ENCODE data around the gene FAM98C.

FAM98C gene

DNA sequence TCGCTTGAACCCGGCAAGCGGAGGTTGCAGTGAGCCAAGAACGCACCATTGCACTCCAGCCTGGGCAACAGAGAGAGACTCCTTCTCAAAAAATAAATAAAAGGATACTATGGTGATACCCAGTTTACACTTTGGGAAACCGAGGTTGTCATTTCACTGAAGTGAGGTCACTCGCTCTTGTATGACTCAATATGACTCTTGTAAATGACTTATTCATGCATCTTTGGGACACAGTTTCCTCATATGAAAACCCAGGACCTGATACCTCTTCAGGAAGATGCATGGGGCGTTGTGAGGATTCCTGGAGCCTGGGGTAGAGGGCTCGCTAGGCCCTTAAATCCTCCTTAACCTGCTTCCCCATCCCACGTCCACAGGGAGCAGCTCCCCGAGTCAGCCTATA lies 24.0 kb upstream of the FAM98C start:
- DNase-seq (ENCODE audit: low spot score), result no peak

DNA sequence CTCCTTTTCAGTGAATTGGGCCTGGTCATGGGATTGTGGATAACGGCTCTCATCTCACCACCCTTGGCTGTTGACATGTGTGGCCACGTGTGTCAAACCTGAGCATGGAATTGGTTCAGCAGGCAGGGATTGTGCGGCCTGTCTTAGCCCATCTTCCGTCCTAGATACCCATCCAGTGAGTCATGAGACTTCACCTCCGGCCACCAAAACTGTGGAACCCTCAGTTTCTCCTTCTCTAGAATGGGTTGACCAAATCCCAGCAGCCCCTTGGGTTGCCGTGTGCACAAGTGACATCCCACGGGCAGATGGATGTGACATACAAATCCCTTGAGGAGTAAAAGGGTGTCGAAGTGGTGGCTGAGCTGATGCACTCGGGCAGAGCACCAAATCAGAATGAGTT lies 21.8 kb upstream of the FAM98C start:
- no peak for DNase-seq (ENCODE audit: low spot score)

DNA sequence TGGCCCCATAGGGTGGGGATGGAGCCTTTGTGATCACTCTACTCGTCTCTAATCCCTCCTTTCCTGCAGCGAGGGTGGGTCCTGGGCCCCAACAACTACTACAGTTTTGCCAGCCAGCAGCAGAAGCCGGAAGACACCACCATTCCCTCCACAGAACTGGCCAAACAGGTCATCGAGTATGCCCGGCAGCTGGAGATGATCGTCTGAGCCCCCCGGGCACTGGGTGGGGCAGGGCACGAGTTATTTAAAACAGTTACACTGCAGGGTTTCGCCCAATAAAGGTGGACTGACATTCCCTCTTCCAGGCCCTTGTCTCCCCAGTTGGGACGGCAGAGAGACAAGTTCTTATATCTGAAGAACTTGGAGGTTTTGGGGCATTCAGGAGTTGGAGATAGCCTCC lies 19.7 kb upstream of the FAM98C start:
- no peak for DNase-seq (ENCODE audit: low spot score)

DNA sequence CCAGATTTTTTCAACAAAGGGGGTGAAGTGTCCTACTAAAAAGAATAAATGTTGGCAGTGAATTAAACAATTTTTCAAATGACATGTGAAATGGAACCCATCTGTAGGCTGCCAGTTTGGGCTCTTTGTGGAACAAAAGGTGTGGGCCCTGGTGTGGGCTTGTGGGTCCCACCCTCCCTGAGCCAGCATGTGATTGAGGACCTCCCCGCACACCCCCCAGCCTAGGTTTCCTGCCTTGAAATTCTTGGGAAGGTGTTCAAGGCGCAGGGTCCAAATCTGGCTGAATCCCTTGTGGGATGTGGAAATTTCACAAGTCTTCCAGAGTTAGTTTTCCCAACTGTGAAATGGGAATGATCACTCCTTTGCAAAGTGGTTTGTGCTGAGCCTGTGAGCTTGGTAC lies 19.1 kb upstream of the FAM98C start:
- DNase-seq (ENCODE audit: low spot score), result no peak

DNA sequence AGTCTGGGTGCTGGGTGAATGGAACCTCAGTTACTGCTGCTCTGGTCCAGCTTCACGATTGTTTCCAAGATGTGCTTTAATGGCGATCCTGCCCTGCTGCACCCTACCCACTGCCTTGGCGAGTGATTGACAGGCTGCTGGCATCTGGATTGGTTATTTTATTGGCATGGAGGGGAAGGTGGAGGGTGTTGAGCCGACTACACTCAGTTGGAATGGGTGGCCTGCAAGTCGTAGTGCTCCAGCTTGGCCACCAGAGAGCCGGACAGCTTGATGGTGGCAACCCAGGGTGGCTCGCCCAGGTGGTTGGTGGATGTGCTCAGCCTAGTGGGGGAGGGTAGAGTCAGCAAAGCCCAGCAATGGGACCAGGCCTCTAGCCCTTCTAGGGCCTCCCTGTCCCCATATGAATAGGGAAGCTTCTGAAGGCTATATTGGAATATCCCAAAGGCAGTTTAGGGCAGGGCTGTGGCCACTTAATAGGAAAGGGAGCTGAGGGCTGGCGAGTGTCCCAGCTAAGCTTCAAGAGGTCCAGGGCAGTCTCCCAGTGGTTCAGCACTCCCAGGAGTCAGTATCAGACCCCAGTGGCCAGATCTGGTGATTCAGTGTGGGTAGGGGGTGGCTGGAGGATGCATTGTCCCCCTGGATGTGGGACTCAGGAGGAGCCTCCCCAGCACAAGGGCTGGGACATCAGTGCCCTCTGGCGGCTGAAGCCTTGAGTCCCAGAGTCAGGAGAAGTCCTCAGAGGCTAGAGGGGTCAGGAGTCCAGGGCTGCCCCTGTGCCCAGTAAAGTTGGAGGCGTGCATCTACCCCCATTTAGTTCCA lies 18.5 kb upstream of the FAM98C start:
- no peak for DNase-seq (ENCODE audit: low spot score)

DNA sequence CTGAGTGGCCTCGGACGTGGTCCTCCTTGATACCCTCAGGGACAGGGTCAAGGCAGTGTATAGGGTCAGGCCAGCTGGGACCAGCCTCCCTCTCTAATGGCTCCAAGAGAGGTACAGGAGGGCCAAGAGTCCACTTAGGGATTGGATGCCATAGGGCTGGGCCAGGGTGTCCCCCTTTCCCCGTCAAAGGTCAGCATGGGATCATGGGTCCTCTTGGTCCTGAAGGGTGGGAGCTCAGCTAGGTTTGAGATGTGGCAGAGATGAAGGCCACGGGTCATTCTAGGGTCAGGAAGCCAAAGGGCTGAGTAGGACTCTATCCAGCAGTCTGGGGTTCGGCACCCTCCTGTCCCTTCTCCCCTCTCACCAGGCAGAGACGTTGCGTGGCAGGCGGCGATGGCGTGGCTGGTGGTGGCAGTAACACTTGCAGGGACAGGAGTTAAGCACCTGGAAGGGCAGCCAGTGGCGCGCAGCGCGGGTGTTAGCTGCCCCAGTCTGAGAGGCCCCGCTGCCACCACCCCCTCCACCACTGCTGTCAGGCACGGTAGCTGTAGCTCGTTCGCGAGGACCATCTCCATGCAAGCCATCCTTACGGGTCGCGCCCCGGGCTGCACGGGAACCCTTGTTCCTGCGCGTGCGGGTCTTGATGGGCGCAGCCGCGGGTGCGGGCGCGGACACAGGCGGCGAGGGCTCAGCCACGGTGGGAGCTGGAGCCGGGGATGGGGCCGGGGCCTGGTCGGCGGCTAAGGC lies 17.7 kb upstream of the FAM98C start:
- no peak for DNase-seq (ENCODE audit: low spot score)

DNA sequence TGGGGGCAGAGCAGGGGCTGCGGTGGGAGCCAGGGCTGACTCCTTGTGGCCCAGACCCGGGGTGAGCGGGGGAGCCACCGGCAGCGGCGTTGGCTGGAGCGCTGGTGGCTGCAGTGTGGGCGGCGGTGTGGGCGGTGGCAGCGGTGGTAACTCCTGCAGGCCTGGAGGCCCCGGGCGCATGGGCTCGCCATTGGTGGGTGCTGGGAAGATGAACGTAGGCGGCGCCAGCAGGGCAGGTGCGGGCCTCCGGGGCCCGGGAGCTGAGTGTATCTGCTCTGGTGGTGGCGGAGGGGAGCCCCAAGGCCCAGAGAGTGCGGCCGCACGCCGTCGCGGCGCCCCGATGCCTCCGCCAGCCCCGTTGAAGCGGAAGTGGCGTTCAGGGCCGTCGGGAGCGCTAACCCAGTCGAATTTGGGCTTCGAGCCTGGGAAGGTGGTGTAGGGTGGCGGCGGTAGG lies 17.1 kb upstream of the FAM98C start:
- no peak for DNase-seq (ENCODE audit: low spot score)

DNA sequence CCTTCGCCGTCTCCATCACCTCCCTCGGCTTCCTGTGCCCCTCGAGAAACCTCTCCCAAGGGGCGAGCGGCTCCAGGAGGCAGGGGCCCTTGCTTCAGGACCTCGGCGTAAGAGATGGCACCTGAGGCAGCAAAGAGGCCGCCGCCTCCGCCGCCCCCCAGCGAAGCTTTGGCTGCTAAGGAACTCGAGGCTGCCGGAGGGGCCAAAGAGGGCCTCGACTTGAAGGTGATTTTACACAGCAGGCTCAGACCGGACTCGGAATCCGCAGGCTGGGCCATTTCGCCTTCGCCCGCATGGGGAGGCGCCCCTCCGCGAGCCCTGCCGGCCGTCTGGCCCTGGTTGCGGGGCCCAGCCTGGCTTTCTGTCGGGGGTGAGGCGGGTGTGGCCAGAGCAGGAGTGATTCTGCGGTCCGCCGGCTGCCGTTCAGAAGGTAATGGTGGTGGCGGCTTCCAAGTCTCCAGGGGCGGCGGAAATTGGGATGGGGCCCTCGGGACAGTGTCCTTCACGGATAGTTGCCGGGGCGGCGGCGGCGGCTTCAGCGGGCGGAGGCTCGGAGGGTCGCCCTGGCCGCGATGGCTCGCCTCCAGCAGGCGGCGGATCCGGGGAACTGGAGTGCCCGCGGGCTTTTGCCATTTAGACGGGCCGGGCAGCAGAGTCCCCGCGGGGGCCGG lies 16.5 kb upstream of the FAM98C start:
- DNase-seq (ENCODE audit: low spot score), result no peak

DNA sequence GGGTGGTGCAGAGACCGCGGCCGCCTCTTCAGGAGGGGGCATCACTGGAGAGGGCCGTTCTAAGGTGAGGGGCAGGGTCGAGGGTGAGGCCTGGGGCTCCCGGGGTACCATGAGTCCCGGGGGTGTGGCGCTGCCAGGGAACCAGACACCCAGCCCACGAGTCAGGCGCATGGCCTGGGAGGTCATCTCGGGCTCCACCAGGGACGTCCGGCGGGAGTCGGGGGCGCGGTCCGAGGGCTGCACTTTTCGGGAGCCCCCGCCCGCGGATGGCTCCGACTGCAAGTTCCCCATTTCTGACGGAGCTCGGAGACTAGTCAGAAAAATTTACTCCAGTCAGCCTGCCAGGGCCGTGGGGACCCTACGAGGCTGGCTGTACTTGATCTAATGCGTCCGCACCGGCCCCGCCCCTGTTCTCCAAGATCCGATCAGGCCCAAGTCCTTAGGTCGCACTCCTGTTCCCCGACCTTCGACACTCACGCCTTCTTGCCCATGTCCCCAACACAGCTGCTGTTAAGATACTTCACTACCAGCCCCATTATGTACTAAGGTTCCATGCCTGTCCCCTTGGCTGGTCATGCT lies 15.8 kb upstream of the FAM98C start:
- DNase-seq (ENCODE audit: low spot score), result no peak

DNA sequence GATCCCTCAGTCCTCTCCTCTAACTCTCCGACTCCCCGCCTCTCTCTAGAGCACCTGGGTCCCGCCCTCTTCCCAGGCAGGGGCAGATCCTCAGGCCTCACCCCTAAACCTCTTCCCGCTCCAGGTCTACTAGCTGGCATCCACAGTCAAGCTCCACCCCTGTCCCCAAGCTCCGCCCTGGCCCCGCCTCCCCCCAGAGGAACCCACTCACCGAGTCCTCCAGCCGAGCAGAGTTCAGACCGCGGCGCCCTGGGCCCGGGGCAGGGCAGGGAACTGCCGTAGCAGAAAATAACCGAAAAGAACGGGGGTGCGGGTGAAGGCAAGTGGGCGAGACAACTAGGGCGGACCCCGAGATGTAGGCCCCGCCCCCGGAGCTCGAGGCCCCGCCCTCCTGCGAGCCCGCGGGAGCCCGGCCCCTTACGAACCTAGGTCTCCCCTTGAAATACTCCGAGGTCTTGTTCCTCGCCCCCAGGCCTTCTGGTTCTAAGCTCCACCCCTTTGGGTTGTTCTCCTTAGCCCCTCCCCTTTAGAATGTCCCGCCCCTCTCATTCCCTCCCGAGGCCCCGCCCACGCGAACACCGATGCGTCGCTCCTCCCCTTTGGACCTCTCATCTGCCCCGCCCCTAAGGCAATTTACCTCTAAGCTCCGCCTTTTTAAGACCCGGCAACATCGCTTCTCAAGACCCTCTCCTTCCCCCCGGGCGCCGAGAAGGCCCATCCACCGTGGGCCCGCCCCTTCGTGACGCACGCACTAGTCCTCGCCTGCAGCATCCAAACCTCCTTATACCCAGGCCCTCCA lies 15.1 kb upstream of the FAM98C start, which contains the start of gene GGN:
Gene GGN, minus strand, starts transcription at position 485 of the 799 bp plus-strand sequence. CDS start 773 bp downstream, outside the sequence.
- peak; percentile 96 for DNase-seq (ENCODE audit: low spot score)

DNA sequence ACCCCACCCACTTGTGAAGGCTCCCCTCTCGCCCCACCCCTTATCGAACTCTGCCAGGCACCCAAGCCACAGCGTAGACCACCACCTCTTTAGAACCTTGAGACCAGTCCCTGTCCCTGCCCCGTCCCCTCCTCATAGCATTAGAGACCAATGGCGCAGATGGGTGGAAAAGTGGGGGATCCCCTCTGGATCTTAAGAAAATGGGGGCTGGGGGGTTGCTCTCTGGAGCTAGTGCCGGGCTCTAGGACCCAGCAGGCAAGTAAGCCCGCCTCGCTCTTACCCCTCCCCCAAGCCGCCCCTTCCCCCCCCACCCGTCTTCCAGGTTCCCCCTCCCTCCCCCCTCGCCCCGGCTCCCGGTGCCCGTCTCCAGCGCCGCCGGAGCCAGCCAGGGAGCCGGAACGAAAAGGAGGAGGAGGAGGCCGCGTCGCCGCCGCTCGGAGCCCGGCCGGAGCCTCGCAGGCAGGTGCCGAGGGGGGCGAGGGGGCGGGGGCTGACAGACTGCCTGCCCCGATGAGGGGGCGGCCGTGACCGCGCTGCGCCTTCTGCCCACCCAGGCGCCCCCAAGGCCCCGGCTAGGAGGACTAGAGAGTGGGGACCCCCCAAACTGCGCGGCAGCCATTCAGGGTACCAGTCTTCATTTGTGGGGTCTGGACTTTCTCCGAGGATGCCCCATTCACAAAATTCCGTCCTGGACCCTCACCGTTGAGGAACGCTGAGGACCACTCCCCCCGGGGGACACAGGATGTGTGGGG lies 14.4 kb upstream of the FAM98C start, which contains the start of gene SPRED3:
Gene SPRED3, plus strand, starts transcription at position 349 of the 752 bp plus-strand sequence. CDS start 1,606 bp downstream, outside the sequence.
- DNase-seq (ENCODE audit: low spot score), result peak; percentile 53

DNA sequence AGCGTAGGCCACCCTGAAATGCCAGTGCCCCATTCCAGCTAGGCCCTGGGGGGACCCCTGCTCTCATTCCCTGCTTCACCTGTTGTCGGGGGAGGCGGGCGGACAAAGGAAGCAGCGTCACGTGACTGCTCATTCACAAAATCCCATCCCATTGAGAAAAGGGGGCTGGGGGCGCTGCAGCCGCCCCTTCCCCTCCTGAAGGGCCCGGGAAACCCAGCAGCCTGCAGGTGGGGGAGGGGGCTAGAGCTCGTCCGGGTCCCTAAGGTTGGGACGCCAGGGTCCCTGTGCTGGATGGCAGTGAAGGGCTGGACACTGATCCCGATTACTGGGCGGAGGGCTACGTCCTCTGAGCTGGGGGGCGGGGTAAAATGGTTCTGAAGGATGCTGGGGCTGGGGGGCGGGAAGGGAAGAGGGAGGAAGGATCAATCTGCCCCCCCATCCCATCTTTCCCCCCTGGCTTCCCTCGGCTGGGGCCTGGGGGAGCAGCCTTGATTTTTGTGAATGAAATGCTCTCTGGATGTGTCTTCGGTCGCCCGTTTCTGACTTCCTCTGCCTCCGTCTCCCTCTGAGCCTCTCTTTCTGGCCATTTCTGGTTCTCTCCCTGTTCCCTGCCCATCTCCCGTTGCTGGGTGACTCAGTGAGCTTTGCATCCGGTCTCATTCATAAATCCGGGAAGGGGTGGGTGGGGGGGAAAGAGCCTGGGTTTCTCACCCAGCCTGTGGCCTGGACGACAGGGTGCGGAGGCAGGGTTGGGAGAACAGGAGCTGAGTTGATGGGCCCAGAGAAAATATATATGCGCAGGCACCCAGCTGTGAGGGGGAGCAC lies 13.6 kb upstream of the FAM98C start:
- peak; percentile 89 for DNase-seq (ENCODE audit: low spot score)

DNA sequence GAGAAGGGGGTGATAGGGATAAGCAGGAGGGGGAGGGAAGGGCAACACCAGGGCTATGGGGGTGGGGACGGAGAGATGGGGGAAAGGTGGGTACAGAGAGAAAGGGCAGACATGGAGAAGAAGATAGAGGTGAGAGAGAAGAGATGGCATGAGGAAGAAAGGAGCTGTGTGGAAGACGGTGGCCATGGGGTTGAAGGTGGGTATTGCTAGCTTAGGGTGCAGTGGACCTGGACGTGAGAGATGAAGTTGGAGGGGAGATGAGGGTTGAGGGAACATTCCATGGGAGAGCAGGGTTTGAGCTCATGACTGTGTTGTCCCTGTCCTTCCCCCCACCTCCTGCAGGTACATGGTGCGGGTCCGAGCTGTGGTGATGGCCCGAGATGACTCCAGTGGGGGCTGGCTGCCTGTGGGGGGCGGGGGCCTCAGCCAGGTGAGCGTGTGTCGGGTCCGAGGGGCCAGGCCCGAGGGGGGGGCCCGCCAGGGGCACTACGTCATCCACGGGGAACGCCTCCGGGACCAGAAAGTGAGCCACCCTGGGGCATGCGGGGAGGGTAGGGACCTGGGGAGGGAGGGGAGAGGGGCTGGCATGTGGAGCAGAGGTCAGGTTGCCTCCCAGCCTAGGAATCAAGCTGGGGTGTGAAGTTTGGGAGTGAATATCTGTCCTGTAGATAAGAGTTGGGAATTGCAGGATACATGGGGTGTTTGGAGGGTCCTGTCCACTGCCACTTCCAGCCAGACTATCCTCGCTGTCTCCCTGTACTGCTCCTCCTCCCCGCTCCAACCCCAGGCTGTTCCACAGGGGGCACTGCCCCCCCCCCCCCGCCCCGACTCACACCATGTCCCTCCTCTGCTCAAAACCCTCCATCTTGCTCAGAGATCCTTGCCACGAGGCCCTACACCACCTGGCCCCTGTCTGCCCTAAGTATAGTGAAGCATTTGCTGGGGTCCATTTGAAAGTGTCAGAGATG lies 12.7 kb upstream of the FAM98C start:
- DNase-seq (ENCODE audit: low spot score), result no peak

DNA sequence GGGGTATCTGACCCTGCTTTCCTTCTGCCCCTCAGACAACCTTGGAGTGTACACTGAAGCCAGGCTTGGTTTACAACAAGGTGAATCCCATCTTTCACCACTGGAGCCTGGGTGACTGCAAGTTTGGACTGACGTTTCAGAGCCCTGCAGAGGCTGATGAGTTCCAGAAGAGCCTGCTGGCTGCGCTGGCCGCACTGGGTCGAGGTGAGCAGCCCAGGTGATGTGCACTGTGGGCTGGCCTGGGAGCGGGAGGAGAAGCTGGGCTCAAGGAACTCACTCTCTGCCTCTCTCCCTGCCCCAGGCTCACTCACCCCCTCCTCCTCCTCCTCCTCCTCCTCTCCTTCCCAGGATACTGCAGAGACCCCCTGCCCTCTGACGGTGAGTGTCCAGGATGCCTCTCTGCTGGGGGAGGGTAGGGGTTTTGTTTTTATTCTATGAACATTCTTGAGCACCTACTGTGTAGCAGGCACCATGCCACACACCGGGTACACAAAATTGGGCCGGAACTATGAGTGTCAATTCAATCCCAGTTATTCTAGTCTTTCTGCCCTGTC lies 10.9 kb upstream of the FAM98C start:
- no peak for DNase-seq (ENCODE audit: low spot score)

DNA sequence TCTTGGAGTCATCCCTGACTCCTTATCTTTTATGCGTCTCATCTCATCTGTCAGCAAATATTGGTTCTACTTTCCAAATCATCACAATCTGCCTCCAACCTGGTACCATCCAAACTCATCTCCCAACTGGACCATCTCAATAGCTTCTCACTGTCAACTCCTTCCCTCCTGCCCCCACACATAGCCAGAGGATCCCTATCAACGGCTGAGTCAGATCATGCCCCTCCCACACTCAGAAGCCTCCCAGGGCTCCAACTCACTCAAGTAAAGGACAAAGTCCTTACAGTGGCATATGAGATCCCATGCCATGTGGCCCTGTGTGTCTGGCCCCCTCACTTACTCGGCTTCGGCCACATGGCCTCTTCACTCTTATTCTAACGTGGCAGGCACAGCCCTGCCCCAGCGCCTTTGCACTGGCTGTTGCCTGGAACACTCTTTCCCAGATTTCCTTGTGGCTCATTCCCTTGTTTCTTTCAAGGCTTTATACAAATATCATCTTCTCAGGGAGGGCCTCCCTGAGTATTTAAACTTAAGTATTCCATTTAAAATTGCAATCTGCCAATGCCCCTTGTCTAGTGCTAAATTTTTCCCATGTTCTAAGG lies 10.1 kb upstream of the FAM98C start:
- peak; percentile 44 for DNase-seq (ENCODE audit: low spot score)

DNA sequence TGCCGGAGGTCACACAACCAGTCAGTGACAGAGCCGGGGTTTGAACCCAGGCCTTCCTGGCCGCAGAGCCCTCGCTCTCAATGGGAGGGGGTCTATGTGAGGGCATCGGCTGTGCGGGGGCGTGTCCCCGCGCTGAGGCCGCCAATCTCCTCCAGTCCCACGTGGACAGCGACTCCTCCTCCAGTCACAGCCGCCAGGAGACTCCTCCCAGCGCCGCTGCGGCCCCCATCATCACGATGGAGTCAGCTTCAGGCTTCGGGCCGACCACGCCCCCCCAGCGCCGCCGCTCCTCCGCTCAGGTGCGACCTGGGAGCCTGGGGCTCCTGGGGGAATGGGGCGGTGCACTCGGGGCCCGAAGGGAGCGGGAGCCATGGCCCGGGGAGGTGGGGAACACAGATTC lies 8.4 kb upstream of the FAM98C start:
- DNase-seq (ENCODE audit: low spot score), result peak; percentile 31

DNA sequence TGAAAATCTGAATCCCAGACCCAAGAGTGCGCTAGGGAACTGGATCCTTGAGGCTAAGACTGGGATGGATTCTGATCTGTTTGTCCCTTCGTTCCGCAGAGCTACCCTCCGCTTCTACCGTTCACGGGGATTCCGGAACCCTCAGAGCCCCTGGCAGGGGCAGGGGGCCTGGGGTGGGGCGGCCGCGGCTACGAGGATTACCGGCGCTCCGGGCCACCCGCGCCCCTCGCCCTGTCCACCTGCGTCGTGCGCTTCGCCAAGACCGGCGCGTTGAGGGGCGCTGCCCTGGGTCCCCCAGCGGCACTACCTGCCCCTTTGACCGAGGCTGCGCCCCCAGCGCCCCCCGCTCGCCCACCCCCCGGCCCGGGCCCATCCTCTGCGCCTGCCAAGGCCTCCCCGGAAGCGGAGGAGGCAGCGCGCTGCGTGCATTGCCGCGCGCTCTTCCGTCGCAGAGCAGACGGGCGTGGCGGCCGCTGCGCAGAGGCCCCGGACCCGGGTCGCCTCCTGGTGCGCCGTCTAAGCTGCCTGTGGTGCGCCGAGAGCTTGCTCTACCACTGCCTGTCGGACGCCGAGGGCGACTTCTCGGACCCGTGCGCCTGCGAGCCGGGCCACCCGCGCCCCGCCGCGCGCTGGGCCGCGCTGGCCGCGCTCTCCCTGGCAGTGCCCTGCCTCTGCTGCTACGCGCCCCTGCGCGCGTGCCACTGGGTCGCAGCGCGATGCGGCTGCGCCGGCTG lies 7.3 kb upstream of the FAM98C start:
- DNase-seq (ENCODE audit: low spot score), result no peak
